Endothelial cell of umbilical vein (primary cell): ENCODE results near the gene VIT. TPM values are rescaled to one million over a fixed set of nuclear protein-coding genes. Genes with fewer than 3 reads are reported as not detected.

ENCODE experiments used
- BruUV-seq: library from RNA; stranded (reverse); fragments of 400-500 nt; replicated peaks from 2 replicates; lab custom pipeline; 2021; lab: Mats Ljungman, UMichigan
- CTCF ChIA-PET: fragments of 300-600, 350-600 bp; sonication (Branson Sonifier 250); formaldehyde crosslinking; loops from one replicate; lab custom pipeline; 2021; ENCODE audit warnings: antibody characterized with exemption, inconsistent platforms; lab: Charles Lee
- POLR2A ChIA-PET: fragments of 300-600, 350-600 bp; sonication (Branson Sonifier 250); formaldehyde crosslinking; loops from one replicate; lab custom pipeline; 2021; ENCODE audit warnings: antibody characterized with exemption, inconsistent platforms; lab: Charles Lee
- DNase-seq: peaks from one replicate; pipeline ENCODE4 v3.0.0-alpha.2; 2011; ENCODE audit warnings: low read depth, low spot score
- FAIRE-seq: peaks from 2 replicates; lab custom pipeline; 2011; peaks lifted over from hg19 to GRCh38; lab: Jason Lieb, UNC
- H2AFZ ChIP-seq: 2 replicates; pipeline ENCODE4 v1.6.0; 2012; ENCODE audit warnings: low read depth, low read length, control low read depth, inconsistent platforms
- H3K27ac ChIP-seq: 2 replicates; pipeline ENCODE4 v1.5.1; 2011; ENCODE audit warnings: low read depth, mild to moderate bottlenecking, control low read depth, low read length, moderate library complexity; ENCODE audit not compliant: insufficient read depth
- H3K27me3 ChIP-seq, 2 experiments: 2 replicates each; pipeline versions ENCODE4 v1.6.0 to v1.6.1; 2011; ENCODE audit warnings: low read length in 2 of 2, mixed read lengths in 1 of 2; ENCODE audit not compliant: control insufficient read depth in 2 of 2, insufficient read depth in 2 of 2
- H3K36me3 ChIP-seq, 2 experiments: 2 replicates in 1 of 2; 3 replicates in 1 of 2; pipeline ENCODE4 v1.5.1; 2011; ENCODE audit warnings: low read length in 2 of 2, mild to moderate bottlenecking in 1 of 2, moderate library complexity in 1 of 2; ENCODE audit not compliant: control insufficient read depth in 2 of 2, insufficient read depth in 2 of 2; ENCODE audit errors: extremely low read depth in 1 of 2
- H3K4me1 ChIP-seq: 3 replicates; pipeline ENCODE4 v1.5.1; 2011; ENCODE audit warnings: mild to moderate bottlenecking, low read length; ENCODE audit not compliant: control insufficient read depth, insufficient read depth; ENCODE audit errors: extremely low read depth
- H3K4me2 ChIP-seq: 2 replicates; pipeline ENCODE4 v1.6.1; 2011; ENCODE audit warnings: low read length, control low read depth, mixed read lengths; ENCODE audit not compliant: insufficient read depth
- H3K4me3 ChIP-seq, 3 experiments: fragments of 200-600 bp in 1 of 3; sonication (generic), shearing (Covaris generic) in 1 of 3; replicated peaks in 1 of 3; 2 replicates each; pipeline ENCODE4 v1.5.1; 2011 to 2016; ENCODE audit warnings: control low read depth in 3 of 3, low read length in 3 of 3, mild to moderate bottlenecking in 2 of 3, inconsistent platforms in 1 of 3, low read depth in 1 of 3, moderate library complexity in 1 of 3; ENCODE audit not compliant: insufficient read depth in 1 of 3
- H3K79me2 ChIP-seq: 2 replicates; pipeline ENCODE4 v1.6.0; 2012; ENCODE audit warnings: low read length, inconsistent platforms; ENCODE audit not compliant: control insufficient read depth, insufficient read depth
- H3K9ac ChIP-seq: replicated peaks from 2 replicates; pipeline ENCODE3; 2011; ENCODE audit warnings: low read length, control low read depth; ENCODE audit not compliant: insufficient read depth; ENCODE audit errors: extremely low read depth
- H3K9me1 ChIP-seq: replicated peaks from 3 replicates; pipeline ENCODE4 v1.6.0; 2011; ENCODE audit warnings: mild to moderate bottlenecking, low read length; ENCODE audit not compliant: control insufficient read depth, insufficient read depth; ENCODE audit errors: extremely low read depth
- H3K9me3 ChIP-seq: replicated peaks from 2 replicates; pipeline ENCODE4 v1.5.1; 2012; ENCODE audit warnings: low read length, inconsistent platforms; ENCODE audit not compliant: control insufficient read depth, insufficient read depth
- H4K20me1 ChIP-seq: replicated peaks from 2 replicates; pipeline ENCODE3; 2011; ENCODE audit warnings: mild to moderate bottlenecking, low read length; ENCODE audit not compliant: control insufficient read depth, insufficient read depth; ENCODE audit errors: extremely low read depth
- CTCF ChIP-seq, 2 donors: IDR thresholded peaks; 1 replicate in 1 of 2; 2 replicates in 1 of 2; pipeline ENCODE4 v1.5.1; 2011; ENCODE audit warnings: low read length in 2 of 2, mild to moderate bottlenecking in 2 of 2, moderate library complexity in 2 of 2, control low read depth in 1 of 2, inconsistent platforms in 1 of 2, low read depth in 1 of 2; ENCODE audit not compliant: insufficient read depth in 1 of 2; ENCODE audit errors: extremely low read depth in 1 of 2
- EZH2 ChIP-seq: IDR thresholded peaks from 2 replicates; pipeline ENCODE4 v1.6.1; 2012; ENCODE audit warnings: borderline replicate concordance, low read depth, mild to moderate bottlenecking, moderate library complexity, low read length, inconsistent platforms; ENCODE audit not compliant: severe bottlenecking
- FOS ChIP-seq: IDR thresholded peaks from 2 replicates; pipeline ENCODE4 v1.6.1; 2011; ENCODE audit warnings: mild to moderate bottlenecking, low read length, moderate library complexity, borderline replicate concordance; ENCODE audit not compliant: insufficient read depth
- GATA2 ChIP-seq: IDR thresholded peaks from 2 replicates; pipeline ENCODE4 v1.7.0; 2011; ENCODE audit warnings: low read depth, mild to moderate bottlenecking, moderate library complexity, mixed read lengths, low read length; ENCODE audit not compliant: insufficient read length, insufficient read depth
- JUN ChIP-seq: IDR thresholded peaks from 2 replicates; pipeline ENCODE4 v1.6.1; 2011; ENCODE audit warnings: borderline replicate concordance, low read depth; ENCODE audit not compliant: insufficient read length, insufficient read depth
- MAX ChIP-seq: IDR thresholded peaks from 2 replicates; pipeline ENCODE4 v1.6.1; 2011; ENCODE audit not compliant: insufficient read depth, insufficient read length
- MYC ChIP-seq: IDR thresholded peaks from one replicate; pipeline ENCODE4 v1.6.1; 2011; ENCODE audit warnings: mild to moderate bottlenecking, low read depth, low read length
- POLR2A ChIP-seq: IDR thresholded peaks from 2 replicates; pipeline ENCODE4 v1.6.1; 2012; ENCODE audit warnings: low read depth, mild to moderate bottlenecking, control low read depth, low read length
- POLR2AphosphoS5 ChIP-seq: IDR thresholded peaks from 2 replicates; pipeline ENCODE4 v1.6.1; 2012; ENCODE audit warnings: low read depth, mild to moderate bottlenecking, control low read depth, low read length, moderate library complexity; ENCODE audit not compliant: insufficient read depth
- dilution Hi-C: fragments of 300-500 bp; cut with MboI; formaldehyde crosslinking; loops from one replicate; pipeline ENCODE4 v1.15.0; 2019; ENCODE audit warnings: low sequenced_read_pairs; ENCODE audit not compliant: extremely low pct_ligation_motif_present
- intact Hi-C: fragments of 100-400 bp; cut with micrococcal nuclease; formaldehyde crosslinking; loops from one replicate; pipeline ENCODE4 v1.10.0; 2022
- polyA plus RNA-seq, 4 experiments: library from polyadenylated mRNA; depleted of rRNA in 3 of 4; stranded (reverse) in 3 of 4; unstranded in 1 of 4; fragments of >200 nt; gene quantifications; 2 replicates each; pipeline versions ENCODE4 v1.2.1 to v1.2.3, GENCODE V29; 2011 to 2012; ENCODE audit warnings: missing spikeins in 1 of 4
- total RNA-seq: library from RNA; stranded (reverse); gene quantifications from 2 replicates; pipeline ENCODE4 v1.2.3, GENCODE V29; 2021

Gene VIT
- total and polyA plus RNA-seq, 2 donors (not counting 3 experiments of a cell fraction or from before 2014, with no cell fraction given), result 0.54 to 0.88 TPM

- H3K9me1 ChIP-seq, result no peaks in the 10 kb centered on the region
- intact Hi-C loops (loop anchor here (2.0 to 5.0 kb wide), 3 partner anchors 74 to 419 kb away; partner anchors contain the start of gene VIT), dilution Hi-C loops (no loop called here)
- H3K36me3 ChIP-seq, result no peaks in the 10 kb centered on the region
- ChIA-PET POLR2A (no interaction called here), CTCF (interaction anchor here (1.4 kb wide), 1 partner anchor 26 kb away, joined by 4 read pairs; no protein-coding TSS in a partner anchor)
- BruUV-seq, result no TSS peak
- no peak overlapping the region for H2AFZ ChIP-seq
- H4K20me1 ChIP-seq, result no peaks in the 10 kb centered on the region
- H3K4me1 ChIP-seq, result no peaks in the 10 kb centered on the region
- DNase-seq (no peak), FAIRE-seq (no peak)
- H3K9ac ChIP-seq, result no peak overlapping the region
- no peak overlapping the region for H3K27ac ChIP-seq
- peaks cover 0 to 5% of the 10 kb centered on the region in 2 experiments for H3K27me3 ChIP-seq
- H3K4me2 ChIP-seq, result no peak overlapping the region
- TF ChIP-seq MYC, result no peak
- H3K79me2 ChIP-seq, result no peaks in the 10 kb centered on the region
- no peak overlapping the region for H3K4me3 ChIP-seq
- no peaks in the 10 kb centered on the region for H3K9me3 ChIP-seq
Measured at GRCh38 chr2:36771671-36772070, 75.2 kb downstream of the VIT start.

- no peak for DNase-seq
- no TSS peak for BruUV-seq
- no peaks in the 10 kb centered on the region for H3K9me3 ChIP-seq
- no peaks in the 10 kb centered on the region for H3K36me3 ChIP-seq
- POLR2A ChIA-PET, result no interaction called here
- TF ChIP-seq MAX, result no peak
- no peak for TF ChIP-seq GATA2
- TF ChIP-seq POLR2AphosphoS5, result no peak
- no peak for TF ChIP-seq MYC
- no peak for TF ChIP-seq POLR2A
- TF ChIP-seq CTCF (IDR thresholded peaks at IDR 0.05; ENCODE audit: extremely low read depth in 1 of 2, insufficient read depth in 1 of 2, low read depth in 1 of 2, low read length in 2 of 2), result no peak
- TF ChIP-seq EZH2, result no peak
- TF ChIP-seq FOS, result no peak
- TF ChIP-seq JUN, result no peak
- H3K27ac ChIP-seq, result no peak overlapping the region
- H2AFZ ChIP-seq, result no peak overlapping the region
- no peaks in the 10 kb centered on the region for H3K9me1 ChIP-seq
- H3K4me1 ChIP-seq, result no peaks in the 10 kb centered on the region
- no peak overlapping the region for H3K9ac ChIP-seq
- H3K4me2 ChIP-seq, result no peak overlapping the region
- dilution Hi-C loops, result no loop called here
- H3K79me2 ChIP-seq, result no peaks in the 10 kb centered on the region
- peaks cover 0 to 4% of the 10 kb centered on the region in 2 experiments for H3K27me3 ChIP-seq
- no peak overlapping the region for H3K4me3 ChIP-seq
- no peak for FAIRE-seq
- CTCF ChIA-PET, result interaction anchor here (5.2 kb wide), 1 partner anchor 11 kb away, joined by 49 read pairs; no protein-coding TSS in a partner anchor
- intact Hi-C loops, result loop anchor here (5.0 kb wide), 2 partner anchors 77 to 422 kb away; partner anchors contain the start of gene VIT
- H4K20me1 ChIP-seq, result no peaks in the 10 kb centered on the region
Measured at GRCh38 chr2:36773947-36774346, 77.4 kb downstream of the VIT start.
